Right lung (tissue), 10 donors: ENCODE data around the gene LLPH. TPM values are rescaled to one million over a fixed set of nuclear protein-coding genes. Genes with fewer than 3 reads are reported as not detected.
A peak's percentile ranks its signal among the peaks of the same experiment; 100 is the strongest.
"Not testable (repeated sequence)": the region's sequence is repeated elsewhere in the genome, so short reads cannot be mapped to it uniquely, and the experiment has no call there.

Experiments used
- DNase-seq, 2 donors: peaks; one replicate each; pipeline ENCODE4 v3.0.0-alpha.2; 2013
- long read RNA-seq, 8 donors: transcript quantifications; one replicate each; lab custom pipeline, GENCODE V29; 2026
- polyA plus RNA-seq, 5 donors: library from polyadenylated mRNA; unstranded; fragments of 120-200 nt; gene quantifications; one replicate each; pipeline versions ENCODE4 v1.2.1 to v1.2.3, GENCODE V29; 2013; ENCODE audit warnings: inconsistent platforms in 1 of 5, low replicate concordance in 1 of 5; ENCODE audit not compliant: insufficient read length in 5 of 5, insufficient read depth in 1 of 5

LLPH gene
- 10 to 100 TPM; 23.3 to 31.3 (median 25.6) TPM for polyA plus RNA-seq
- long read RNA-seq, donor 1, full-length matches to known transcripts: 31 of 39 reads
- long read RNA-seq, donor 1, partial matches to known transcripts: 8 of 39 reads
- long read RNA-seq, donor 1, other reads (novel, unspliced or antisense): 0 of 39 reads
- long read RNA-seq, donor 2, full-length matches to known transcripts: 15 of 15 reads
- long read RNA-seq, donor 2, partial matches to known transcripts: 0 of 15 reads
- long read RNA-seq, donor 2, other reads (novel, unspliced or antisense): 0 of 15 reads
- long read RNA-seq, donor 3, full-length matches to known transcripts: 20 of 27 reads
- long read RNA-seq, donor 3, partial matches to known transcripts: 7 of 27 reads
- long read RNA-seq, donor 3, other reads (novel, unspliced or antisense): 0 of 27 reads
- long read RNA-seq, donor 4, full-length matches to known transcripts: 10 of 10 reads
- long read RNA-seq, donor 4, partial matches to known transcripts: 0 of 10 reads
- long read RNA-seq, donor 4, other reads (novel, unspliced or antisense): 0 of 10 reads
- long read RNA-seq, donor 5, full-length matches to known transcripts: 36 of 36 reads
- long read RNA-seq, donor 5, partial matches to known transcripts: 0 of 36 reads
- long read RNA-seq, donor 5, other reads (novel, unspliced or antisense): 0 of 36 reads
- long read RNA-seq, donor 6, full-length matches to known transcripts: 29 of 29 reads
- long read RNA-seq, donor 6, partial matches to known transcripts: 0 of 29 reads
- long read RNA-seq, donor 6, other reads (novel, unspliced or antisense): 0 of 29 reads
- long read RNA-seq, donor 7, full-length matches to known transcripts: 20 of 20 reads
- long read RNA-seq, donor 7, partial matches to known transcripts: 0 of 20 reads
- long read RNA-seq, donor 7, other reads (novel, unspliced or antisense): 0 of 20 reads
- long read RNA-seq, donor 8, full-length matches to known transcripts: 9 of 14 reads
- long read RNA-seq, donor 8, partial matches to known transcripts: 5 of 14 reads
- long read RNA-seq, donor 8, other reads (novel, unspliced or antisense): 0 of 14 reads

- peak; percentile 82 to 84 for DNase-seq
Measured at GRCh38 chr12:66130267-66131066, at the start of gene LLPH. TSS of gene LLPH (minus strand) at chr12:66130750. CDS start at chr12:66129106, 1,644 bp downstream.

- DNase-seq: peak; percentile 68 to 78
Measured at GRCh38 chr12:66176105-66176900, 45.8 kb upstream of the LLPH start.

DNA sequence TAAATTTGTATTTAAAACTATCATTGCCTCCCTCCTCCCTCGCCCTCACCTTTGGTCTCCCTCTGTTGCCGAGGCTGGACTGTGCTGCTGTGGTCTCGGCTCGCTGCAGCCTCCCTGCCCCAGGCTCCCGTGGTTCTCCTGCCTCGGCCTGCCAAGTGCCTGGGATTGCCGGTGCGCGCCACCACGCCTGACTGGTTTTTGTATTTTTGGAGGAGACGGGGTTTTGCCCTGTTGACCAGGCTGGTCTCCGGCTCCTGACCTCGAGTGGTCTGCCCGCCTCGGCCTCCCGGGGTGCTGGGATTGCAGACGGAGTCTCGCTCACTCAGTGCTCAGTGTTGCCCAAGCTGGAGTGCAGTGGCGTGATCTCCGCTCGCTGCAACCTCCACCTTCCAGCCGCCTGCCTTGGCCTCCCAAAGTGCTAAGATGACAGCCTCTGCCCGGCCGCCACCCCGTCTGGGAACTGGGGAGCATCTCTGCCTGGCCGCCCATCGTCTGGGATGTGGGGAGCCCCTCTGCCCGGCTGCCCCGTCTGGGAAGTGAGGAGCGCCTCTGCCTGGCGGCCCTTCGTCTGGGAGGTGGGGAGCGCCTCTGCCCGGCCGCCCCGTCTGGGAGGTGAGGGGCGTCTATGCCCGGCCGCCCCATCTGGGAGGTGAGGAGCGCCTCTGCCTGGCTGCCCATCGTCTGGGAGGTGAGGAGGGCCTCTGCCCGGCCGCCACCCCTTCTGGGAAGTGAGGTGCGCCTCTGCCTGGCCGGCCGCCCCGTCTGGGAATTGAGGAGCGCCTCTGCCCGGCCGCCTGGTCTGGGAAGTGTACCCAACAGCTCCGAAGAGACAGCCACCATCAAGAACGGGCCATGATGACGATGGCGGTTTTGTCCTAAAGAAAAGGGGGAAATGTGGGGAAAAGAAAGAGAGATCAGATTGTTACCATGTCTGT is 44.1 kb upstream of the LLPH start:
- DNase-seq: not testable (repeated sequence)

GRCh38 chr12:66170606-66171005 is 40.1 kb upstream of the LLPH start:
- no peak for DNase-seq

- peak; percentile 93 for DNase-seq
Measured at GRCh38 chr12:66169221-66170170, 38.9 kb upstream of the LLPH start, which contains the start of gene TMBIM4. TSS of gene TMBIM4 (minus strand) at chr12:66169996. CDS start at chr12:66169951, 45 bp downstream.

- DNase-seq: no peak
Measured at GRCh38 chr12:66168410-66168809, 37.9 kb upstream of the LLPH start.

DNA sequence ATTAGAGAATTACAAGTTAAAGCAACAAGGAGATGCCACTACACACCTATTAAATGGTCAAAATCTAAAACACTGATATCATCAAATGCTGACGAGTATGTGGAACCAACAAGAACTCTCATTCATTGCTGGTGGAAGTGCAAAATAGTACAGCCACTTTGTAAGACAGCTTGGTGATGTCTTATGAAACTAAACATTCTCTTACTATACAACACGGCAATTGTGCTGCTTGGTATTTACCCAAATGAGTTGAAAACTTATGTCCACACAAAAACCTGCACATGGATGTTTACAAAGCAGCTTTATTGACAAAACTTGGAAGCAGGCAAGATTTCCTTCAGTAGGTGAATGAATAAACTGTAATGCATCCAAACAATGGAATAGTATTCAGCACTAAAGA is 36.0 kb upstream of the LLPH start:
- no peak for DNase-seq

DNA sequence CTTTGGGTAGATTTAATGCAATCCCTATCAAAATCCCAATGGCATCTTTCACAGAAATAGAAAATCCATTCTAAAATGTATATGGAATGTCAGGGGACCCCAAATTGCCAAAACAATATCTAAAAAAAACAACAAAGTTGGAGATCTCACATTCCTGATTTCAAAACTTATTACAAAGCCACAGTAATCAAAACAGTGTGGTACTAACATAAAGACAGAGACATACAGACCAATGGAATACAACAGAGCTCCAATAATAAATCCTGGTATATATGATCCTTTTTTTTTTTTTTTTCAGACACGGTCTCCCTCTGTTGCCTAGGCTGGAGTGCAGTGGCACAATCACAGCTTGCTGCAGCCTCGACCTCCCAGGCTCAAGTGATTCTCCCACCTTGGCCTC is 34.6 kb upstream of the LLPH start:
- no peak for DNase-seq

DNA sequence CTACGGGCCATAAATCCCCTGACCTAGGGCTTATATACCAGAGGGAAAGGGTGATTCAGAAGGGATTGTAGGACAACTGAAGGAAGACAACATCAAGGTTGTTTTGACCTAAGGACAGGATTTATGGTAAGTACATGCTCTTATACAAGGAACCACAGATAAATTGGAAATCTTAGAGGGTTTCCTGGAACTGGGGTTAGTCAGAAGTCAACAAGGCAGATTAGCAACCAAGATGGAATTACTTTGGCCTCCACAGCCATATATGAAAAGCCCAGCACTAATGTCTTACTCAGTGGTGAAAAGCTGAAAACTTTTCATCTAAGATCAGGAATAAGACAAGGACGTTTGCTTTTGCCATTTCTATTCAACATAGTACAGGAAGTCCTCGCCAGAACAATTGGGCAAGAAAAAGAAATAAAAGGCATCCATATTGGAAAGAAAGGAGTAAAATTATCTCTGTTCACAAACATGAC is 33.8 kb upstream of the LLPH start:
- no peak for DNase-seq

GRCh38 chr12:66163289-66163688 is 32.7 kb upstream of the LLPH start:
- no peak for DNase-seq

GRCh38 chr12:66162701-66163100 is 32.2 kb upstream of the LLPH start:
- peak in 1 of 2 donors; percentile 32 for DNase-seq

DNA sequence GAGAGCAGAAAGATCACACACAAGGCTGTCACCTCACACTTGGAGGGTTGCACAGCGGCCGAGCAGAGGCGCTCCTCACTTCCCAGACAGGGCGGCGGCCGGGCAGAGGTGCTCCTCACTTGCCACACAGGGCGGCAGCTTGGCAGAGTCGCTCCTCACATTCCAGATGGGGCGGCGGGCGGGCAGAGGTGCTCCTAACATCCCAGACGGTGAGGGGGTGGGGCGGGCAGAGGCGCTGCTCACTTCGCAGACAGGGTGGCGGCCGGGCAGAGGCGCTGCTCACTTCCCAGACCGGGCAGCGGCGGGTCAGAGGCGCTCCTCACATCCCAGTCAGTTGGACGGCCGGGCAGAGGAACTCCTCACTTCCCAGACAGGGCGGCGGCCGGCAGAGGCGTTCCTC is 30.2 kb upstream of the LLPH start:
- DNase-seq: no peak

GRCh38 chr12:66159123-66159522 is 28.6 kb upstream of the LLPH start:
- DNase-seq: no peak

DNA sequence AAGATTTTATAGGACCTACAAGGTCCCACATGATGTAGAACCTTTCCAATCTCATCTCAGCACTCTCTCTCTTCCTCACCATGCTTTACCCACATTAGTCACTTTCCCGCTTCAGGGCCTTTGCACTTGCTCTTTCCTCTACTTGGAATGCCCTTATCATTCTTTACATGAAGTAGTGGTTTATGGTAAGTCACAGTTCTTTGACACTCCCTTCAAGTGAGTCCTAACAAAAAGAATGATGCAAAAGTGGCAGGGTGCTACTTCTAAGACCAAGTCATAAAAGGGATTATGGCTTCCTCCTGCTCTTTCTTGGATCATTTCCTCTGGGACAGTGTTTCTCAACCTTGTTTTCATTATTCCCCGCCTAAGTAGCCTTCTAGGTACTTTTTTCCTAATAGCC is 26.1 kb upstream of the LLPH start:
- no peak for DNase-seq

- no peak for DNase-seq
Measured at GRCh38 chr12:66154776-66155175, 24.2 kb upstream of the LLPH start.

DNA sequence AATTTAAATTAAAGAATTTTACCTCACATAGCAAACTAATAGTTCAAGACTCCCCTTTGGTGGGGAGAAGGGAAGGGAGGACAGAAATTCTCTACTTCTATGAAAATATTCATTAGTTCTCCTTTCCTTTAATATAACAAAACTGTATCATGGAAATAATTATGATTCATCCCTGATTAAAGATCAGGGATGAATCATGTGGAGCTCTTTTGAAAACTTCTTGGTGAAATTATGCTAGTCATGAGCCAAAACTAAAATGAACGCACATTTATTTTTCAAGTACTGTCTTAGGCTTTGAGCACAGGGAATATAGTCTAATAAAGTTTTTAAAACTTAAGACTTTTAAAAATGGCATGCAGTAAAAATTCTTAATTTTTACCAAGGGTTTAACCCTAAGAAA is 22.2 kb upstream of the LLPH start:
- DNase-seq: no peak

- no peak for DNase-seq
Measured at GRCh38 chr12:66149702-66150398, 19.3 kb upstream of the LLPH start.
